HEK293 (cell line): ENCODE measurements around the gene CBX8.
A peak's percentile ranks its signal among the peaks of the same experiment; 100 is the strongest.

Experiments
- CTCF ChIA-PET: fragments of 350-600 bp; formaldehyde crosslinking; extraction: SDS; loops from one replicate; lab custom pipeline; 2021; ENCODE audit warnings: antibody characterized with exemption; lab: Yijun Ruan, JAX
- POLR2A ChIA-PET: fragments of 300-600 bp; formaldehyde crosslinking; extraction: SDS; loops from one replicate; lab custom pipeline; 2020; ENCODE audit warnings: antibody characterized with exemption, inconsistent platforms; lab: Yijun Ruan, JAX
- H3K27ac ChIP-seq: fragments of 200-500 bp; sonication (Bioruptor generic); 2 replicates; pipeline ENCODE4 v1.5.1; 2014; ENCODE audit warnings: low read depth, low read length, control low read depth, inconsistent platforms; ENCODE audit errors: extremely low read depth
- H3K36me3 ChIP-seq, 2 experiments: fragments of 200-500 bp in 1 of 2; sonication (Bioruptor generic) in 1 of 2; 1 replicate in 1 of 2; 2 replicates in 1 of 2; pipeline ENCODE4 v1.5.1; 2014 to 2017; ENCODE audit warnings: inconsistent platforms in 2 of 2, low read length in 2 of 2; ENCODE audit not compliant: control insufficient read depth in 2 of 2, insufficient read depth in 1 of 2
- H3K4me1 ChIP-seq: fragments of 200-500 bp; sonication (Bioruptor generic); 2 replicates; pipeline ENCODE4 v1.5.1; 2014; ENCODE audit warnings: mild to moderate bottlenecking, low read length, inconsistent platforms; ENCODE audit not compliant: control insufficient read depth, insufficient read depth
- H3K4me3 ChIP-seq: 2 replicates; pipeline ENCODE4 v1.5.1; 2011; ENCODE audit warnings: low read depth, mild to moderate bottlenecking, control low read depth, low read length, moderate library complexity
- H3K9me3 ChIP-seq: fragments of 200-500 bp; sonication (Bioruptor generic); 2 replicates; pipeline ENCODE4 v1.5.1; 2014; ENCODE audit warnings: low read depth, low read length, inconsistent platforms; ENCODE audit not compliant: control insufficient read depth, insufficient read depth
- HOXD13 ChIP-seq: sonication (generic); formaldehyde crosslinking; IDR thresholded peaks from 2 replicates; pipeline ENCODE4 v1.8.0; 2022; ENCODE audit warnings: missing genetic modification reagents, borderline replicate concordance
- KLF1 ChIP-seq: fragments of 450-650 bp; formaldehyde crosslinking; IDR thresholded peaks from 2 replicates; pipeline ENCODE4 v1.5.1; 2016; ENCODE audit warnings: missing biosample characterization, missing genetic modification characterization
- RBAK ChIP-seq: fragments of 450-650 bp; formaldehyde crosslinking; IDR thresholded peaks from 2 replicates; pipeline ENCODE4 v1.5.1; 2016; ENCODE audit warnings: missing biosample characterization, missing genetic modification characterization
- SCRT2 ChIP-seq: fragments of 450-650 bp; formaldehyde crosslinking; IDR thresholded peaks from 2 replicates; pipeline ENCODE4 v1.5.1; 2016; ENCODE audit warnings: missing biosample characterization, missing genetic modification characterization
- SP3 ChIP-seq: fragments of 450-650 bp; formaldehyde crosslinking; IDR thresholded peaks from 2 replicates; pipeline ENCODE4 v1.5.1; 2016; ENCODE audit warnings: missing biosample characterization, missing genetic modification characterization
- TCF7L2 ChIP-seq: IDR thresholded peaks from 2 replicates; pipeline ENCODE4 v1.6.1; 2011; ENCODE audit warnings: low read depth, mild to moderate bottlenecking, inconsistent platforms, low read length, moderate library complexity, borderline replicate concordance
- ZBTB17 ChIP-seq: fragments of 450-650 bp; formaldehyde crosslinking; IDR thresholded peaks from 2 replicates; pipeline ENCODE4 v1.5.1; 2016; ENCODE audit warnings: missing biosample characterization, missing genetic modification characterization
- ZBTB20 ChIP-seq: fragments of 450-650 bp; formaldehyde crosslinking; IDR thresholded peaks from 2 replicates; pipeline ENCODE4 v1.5.1; 2016; ENCODE audit warnings: missing biosample characterization, missing genetic modification characterization
- ZNF132 ChIP-seq: fragments of 450-650 bp; formaldehyde crosslinking; IDR thresholded peaks from 2 replicates; pipeline ENCODE4 v1.5.1; 2017; ENCODE audit warnings: missing biosample characterization, missing genetic modification characterization, borderline replicate concordance
- ZNF138 ChIP-seq: fragments of 450-650 bp; formaldehyde crosslinking; IDR thresholded peaks from 2 replicates; pipeline ENCODE4 v1.5.1; 2016; ENCODE audit warnings: missing biosample characterization, missing genetic modification characterization, borderline replicate concordance
- ZNF24 ChIP-seq: fragments of 450-650 bp; formaldehyde crosslinking; IDR thresholded peaks from 2 replicates; pipeline ENCODE4 v1.5.1; 2016; ENCODE audit warnings: missing biosample characterization, missing genetic modification characterization
- ZNF335 ChIP-seq: fragments of 450-650 bp; formaldehyde crosslinking; conservative IDR thresholded peaks from 2 replicates; pipeline ENCODE4 v1.5.1; 2016; ENCODE audit warnings: missing biosample characterization, missing genetic modification characterization
- ZNF394 ChIP-seq: fragments of 450-650 bp; formaldehyde crosslinking; IDR thresholded peaks from 2 replicates; pipeline ENCODE4 v1.5.1; 2016; ENCODE audit warnings: missing biosample characterization, missing genetic modification characterization, mild to moderate bottlenecking, moderate library complexity, borderline replicate concordance
- ZNF404 ChIP-seq: fragments of 450-650 bp; formaldehyde crosslinking; IDR thresholded peaks from 2 replicates; pipeline ENCODE4 v1.5.1; 2017; ENCODE audit warnings: missing biosample characterization, missing genetic modification characterization
- ZNF510 ChIP-seq: fragments of 450-650 bp; formaldehyde crosslinking; IDR thresholded peaks from 2 replicates; pipeline ENCODE4 v1.5.1; 2018; ENCODE audit warnings: mild to moderate bottlenecking, missing genetic modification characterization, missing biosample characterization; ENCODE audit not compliant: insufficient replicate concordance
- ZNF555 ChIP-seq: fragments of 450-650 bp; formaldehyde crosslinking; conservative IDR thresholded peaks from 2 replicates; pipeline ENCODE4 v1.5.1; 2017; ENCODE audit warnings: missing biosample characterization, mild to moderate bottlenecking, missing genetic modification characterization, inconsistent platforms
- ZNF76 ChIP-seq: fragments of 450-650 bp; formaldehyde crosslinking; IDR thresholded peaks from 2 replicates; pipeline ENCODE4; 2016; ENCODE audit warnings: low read depth, missing biosample characterization, missing genetic modification characterization, borderline replicate concordance
- TF ChIP-seq, protein P1 (sequence below): fragments of 450-650 bp; formaldehyde crosslinking; IDR thresholded peaks from 2 replicates; pipeline ENCODE4 v1.5.1; 2016; ENCODE audit warnings: missing biosample characterization, missing genetic modification characterization
- TF ChIP-seq, protein P2 (sequence below): fragments of 450-650 bp; formaldehyde crosslinking; IDR thresholded peaks from 2 replicates; pipeline ENCODE4 v1.5.1; 2017; ENCODE audit warnings: missing biosample characterization, missing genetic modification characterization
- TF ChIP-seq, protein P3 (sequence below): fragments of 450-650 bp; formaldehyde crosslinking; IDR thresholded peaks from 2 replicates; pipeline ENCODE4 v1.5.1; 2016; ENCODE audit warnings: missing biosample characterization, missing genetic modification characterization, borderline replicate concordance
- TF ChIP-seq, protein P4 (sequence below): fragments of 450-650 bp; formaldehyde crosslinking; optimal IDR thresholded peaks from 2 replicates; pipeline ENCODE3; 2016; ENCODE audit warnings: missing biosample characterization, mild to moderate bottlenecking, missing genetic modification characterization

CBX8 gene

DNA sequence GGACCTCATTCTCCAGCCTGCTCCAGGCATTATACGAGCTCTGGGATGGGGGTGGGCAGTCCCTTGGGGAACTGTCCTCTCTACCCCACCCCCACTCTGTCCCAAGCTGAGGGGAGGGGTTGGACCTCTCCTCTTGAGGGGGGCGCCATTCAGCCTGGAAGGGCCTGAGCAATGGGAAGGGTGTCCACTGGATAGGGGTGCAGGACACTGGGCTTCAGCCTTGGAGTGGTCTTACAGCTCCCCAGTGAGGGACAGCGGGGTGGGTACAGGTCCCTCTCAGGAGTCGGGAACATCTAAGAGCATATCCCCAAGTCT lies 9.5 kb upstream of the CBX8 start:
- POLR2A ChIA-PET = interaction anchor here (4.0 kb wide), 1 partner anchor 10 kb away, joined by 24 read pairs; the partner anchor contains the start of gene CBX8
- H3K4me1 ChIP-seq = peaks cover 9% of the 10 kb centered on the region
- TF ChIP-seq, protein P1, sequence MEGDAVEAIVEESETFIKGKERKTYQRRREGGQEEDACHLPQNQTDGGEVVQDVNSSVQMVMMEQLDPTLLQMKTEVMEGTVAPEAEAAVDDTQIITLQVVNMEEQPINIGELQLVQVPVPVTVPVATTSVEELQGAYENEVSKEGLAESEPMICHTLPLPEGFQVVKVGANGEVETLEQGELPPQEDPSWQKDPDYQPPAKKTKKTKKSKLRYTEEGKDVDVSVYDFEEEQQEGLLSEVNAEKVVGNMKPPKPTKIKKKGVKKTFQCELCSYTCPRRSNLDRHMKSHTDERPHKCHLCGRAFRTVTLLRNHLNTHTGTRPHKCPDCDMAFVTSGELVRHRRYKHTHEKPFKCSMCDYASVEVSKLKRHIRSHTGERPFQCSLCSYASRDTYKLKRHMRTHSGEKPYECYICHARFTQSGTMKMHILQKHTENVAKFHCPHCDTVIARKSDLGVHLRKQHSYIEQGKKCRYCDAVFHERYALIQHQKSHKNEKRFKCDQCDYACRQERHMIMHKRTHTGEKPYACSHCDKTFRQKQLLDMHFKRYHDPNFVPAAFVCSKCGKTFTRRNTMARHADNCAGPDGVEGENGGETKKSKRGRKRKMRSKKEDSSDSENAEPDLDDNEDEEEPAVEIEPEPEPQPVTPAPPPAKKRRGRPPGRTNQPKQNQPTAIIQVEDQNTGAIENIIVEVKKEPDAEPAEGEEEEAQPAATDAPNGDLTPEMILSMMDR (tag by site-specific recombination) = peak; percentile 10
- no peak for TF ChIP-seq ZNF132 (tag by site-specific recombination)
- no peak overlapping the region for H3K4me3 ChIP-seq
- no peak overlapping the region for H3K27ac ChIP-seq
- H3K9me3 ChIP-seq = no peaks in the 10 kb centered on the region
- CTCF ChIA-PET = interaction anchor here (0.7 to 4.1 kb wide), 3 partner anchors 8 to 64 kb away, joined by 3 to 18 read pairs (median 6); no protein-coding TSS in a partner anchor
- H3K36me3 ChIP-seq = no peaks in the 10 kb centered on the region

DNA sequence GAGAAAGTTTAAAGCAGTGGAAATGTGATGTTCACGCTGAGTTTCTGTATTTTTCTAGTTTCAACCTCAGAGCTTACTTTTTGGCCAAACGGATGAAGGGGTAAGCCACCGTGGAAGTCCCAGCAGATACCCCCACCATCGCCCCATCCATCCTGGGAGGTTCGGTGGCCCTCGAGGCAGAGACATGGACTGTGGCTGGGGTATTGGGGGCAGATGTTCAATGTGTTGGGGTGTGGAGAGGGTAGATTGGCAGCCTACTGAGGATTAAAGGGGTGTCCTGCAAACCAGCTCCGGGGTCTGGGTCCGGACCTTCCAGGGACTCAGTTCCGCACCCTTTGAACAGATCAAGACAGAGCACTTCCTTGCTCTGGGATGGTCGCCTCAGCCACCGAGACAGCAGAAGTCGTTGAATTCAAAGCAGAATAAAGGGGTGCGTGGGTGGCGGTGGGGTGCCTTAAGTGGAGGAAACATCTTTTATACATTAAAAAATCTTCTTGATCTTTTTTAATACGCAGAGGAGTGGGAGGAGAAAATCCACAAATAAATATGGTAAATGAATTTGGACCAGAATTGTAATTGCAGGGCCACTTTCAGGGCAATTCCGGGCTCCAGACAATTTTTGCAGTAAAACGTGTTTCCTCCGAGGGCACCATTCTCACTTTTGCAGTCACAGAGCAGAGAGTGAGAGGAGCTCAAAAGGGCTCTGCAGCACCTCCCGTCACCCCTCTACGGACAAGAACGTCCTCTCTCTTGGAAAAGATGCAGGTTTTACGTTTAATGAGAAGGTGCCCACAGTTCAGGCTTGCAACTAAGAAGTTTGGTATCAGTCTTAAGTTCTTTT lies 8.2 kb upstream of the CBX8 start:
- Histone ChIP-seq H3K4me3 (no peak overlapping the region), H3K9me3 (no peaks in the 10 kb centered on the region), H3K27ac (no peak overlapping the region), H3K4me1 (peaks cover 12% of the 10 kb centered on the region), H3K36me3 (no peaks in the 10 kb centered on the region)
- POLR2A ChIA-PET = interaction anchor here (0.9 to 4.0 kb wide), 2 partner anchors 8 to 34 kb away, joined by 3 to 24 read pairs; partner anchors contain the start of genes CBX4 and CBX8
- TF ChIP-seq, protein P2, sequence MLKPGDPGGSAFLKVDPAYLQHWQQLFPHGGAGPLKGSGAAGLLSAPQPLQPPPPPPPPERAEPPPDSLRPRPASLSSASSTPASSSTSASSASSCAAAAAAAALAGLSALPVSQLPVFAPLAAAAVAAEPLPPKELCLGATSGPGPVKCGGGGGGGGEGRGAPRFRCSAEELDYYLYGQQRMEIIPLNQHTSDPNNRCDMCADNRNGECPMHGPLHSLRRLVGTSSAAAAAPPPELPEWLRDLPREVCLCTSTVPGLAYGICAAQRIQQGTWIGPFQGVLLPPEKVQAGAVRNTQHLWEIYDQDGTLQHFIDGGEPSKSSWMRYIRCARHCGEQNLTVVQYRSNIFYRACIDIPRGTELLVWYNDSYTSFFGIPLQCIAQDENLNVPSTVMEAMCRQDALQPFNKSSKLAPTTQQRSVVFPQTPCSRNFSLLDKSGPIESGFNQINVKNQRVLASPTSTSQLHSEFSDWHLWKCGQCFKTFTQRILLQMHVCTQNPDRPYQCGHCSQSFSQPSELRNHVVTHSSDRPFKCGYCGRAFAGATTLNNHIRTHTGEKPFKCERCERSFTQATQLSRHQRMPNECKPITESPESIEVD (tag by site-specific recombination) = no peak
- TF ChIP-seq TCF7L2 = no peak
- no peak for TF ChIP-seq ZNF138 (tag by site-specific recombination)
- TF ChIP-seq HOXD13 (CRISPR knock-in tag) = no peak
- CTCF ChIA-PET = interaction anchor here (0.6 to 4.1 kb wide), 8 partner anchors 8 to 172 kb away, joined by 3 to 18 read pairs (median 4); partner anchors contain the start of gene CBX8

DNA sequence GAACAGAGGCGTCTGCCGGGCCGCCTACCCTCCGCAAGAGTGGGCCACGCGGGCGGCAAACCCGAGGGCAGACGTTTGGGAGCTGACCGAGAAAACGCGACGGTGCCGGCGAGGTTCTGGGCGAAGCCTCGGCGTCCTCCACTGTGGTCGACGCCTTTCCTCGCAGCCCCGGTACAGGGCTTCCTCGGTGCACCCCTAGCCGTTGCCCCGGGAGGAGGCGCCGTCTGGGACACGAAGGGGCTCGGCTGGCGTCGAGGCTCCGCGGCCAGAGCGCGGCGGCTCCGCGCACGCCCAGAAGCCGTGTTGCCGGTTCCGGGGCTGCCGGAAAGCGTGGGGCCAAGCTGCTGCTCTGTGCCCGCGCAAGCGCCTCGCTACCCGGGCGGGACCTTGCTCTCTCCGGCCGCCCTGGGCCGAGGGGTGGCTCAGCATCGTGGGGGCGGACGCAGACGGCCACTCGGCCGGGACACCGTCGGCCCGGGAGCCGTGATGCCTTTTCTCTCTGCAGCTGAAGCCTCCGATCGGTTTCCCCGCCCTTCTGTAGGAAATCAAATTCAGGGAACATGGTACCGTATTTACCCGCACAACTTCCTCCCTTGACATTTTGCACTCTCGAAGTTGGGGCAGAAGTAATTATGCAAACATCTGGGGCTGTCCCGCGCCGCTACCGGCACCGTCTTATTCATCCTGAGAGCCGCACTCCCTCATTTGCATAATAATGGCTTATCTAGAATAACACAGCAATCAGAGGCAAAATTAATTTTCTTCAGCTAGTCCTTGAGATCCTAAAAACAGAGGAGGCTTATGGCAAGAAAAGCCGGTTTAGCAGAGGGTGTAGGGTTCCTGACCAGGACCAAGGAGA lies 7.3 kb upstream of the CBX8 start:
- Histone ChIP-seq H3K27ac (no peak overlapping the region; the same call in 1 of the 2 replicates), H3K9me3 (no peaks in the 10 kb centered on the region), H3K4me3 (peak overlapping the region; percentile 23), H3K4me1 (peaks cover 16% of the 10 kb centered on the region), H3K36me3 (no peaks in the 10 kb centered on the region)
- CTCF ChIA-PET = interaction anchor here (0.6 to 2.1 kb wide), 11 partner anchors 13 to 166 kb away, joined by 3 to 7 read pairs (median 4); partner anchors contain the start of gene CBX4
- POLR2A ChIA-PET = interaction anchor here (0.6 to 0.9 kb wide), 2 partner anchors 35 to 52 kb away, joined by 3 read pairs; partner anchors contain the start of gene CBX4
- TF ChIP-seq ZBTB17 (tag by site-specific recombination) (peak; percentile 77), SP3 (peak; percentile 41; the same call in 1 of the 2 replicates), ZNF404 (tag by site-specific recombination) (no peak), ZNF335 (tag by site-specific recombination) (peak; percentile 70), ZNF394 (tag by site-specific recombination) (no peak), ZNF510 (tag by site-specific recombination) (no peak), ZNF24 (0 out of 2 replicates have a peak, but pooled peaks have one; percentile 48), RBAK (no peak), ZBTB20 (tag by site-specific recombination) (peak; percentile 99), ZNF76 (tag by site-specific recombination) (no peak), SCRT2 (no peak), KLF1 (peak; percentile 41; the same call in 1 of the 2 replicates), ZNF555 (tag by site-specific recombination) (no peak)
- TF ChIP-seq, protein P3, sequence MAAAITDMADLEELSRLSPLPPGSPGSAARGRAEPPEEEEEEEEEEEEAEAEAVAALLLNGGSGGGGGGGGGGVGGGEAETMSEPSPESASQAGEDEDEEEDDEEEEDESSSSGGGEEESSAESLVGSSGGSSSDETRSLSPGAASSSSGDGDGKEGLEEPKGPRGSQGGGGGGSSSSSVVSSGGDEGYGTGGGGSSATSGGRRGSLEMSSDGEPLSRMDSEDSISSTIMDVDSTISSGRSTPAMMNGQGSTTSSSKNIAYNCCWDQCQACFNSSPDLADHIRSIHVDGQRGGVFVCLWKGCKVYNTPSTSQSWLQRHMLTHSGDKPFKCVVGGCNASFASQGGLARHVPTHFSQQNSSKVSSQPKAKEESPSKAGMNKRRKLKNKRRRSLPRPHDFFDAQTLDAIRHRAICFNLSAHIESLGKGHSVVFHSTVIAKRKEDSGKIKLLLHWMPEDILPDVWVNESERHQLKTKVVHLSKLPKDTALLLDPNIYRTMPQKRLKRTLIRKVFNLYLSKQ (tag by site-specific recombination) = no peak
- TF ChIP-seq, protein P4, sequence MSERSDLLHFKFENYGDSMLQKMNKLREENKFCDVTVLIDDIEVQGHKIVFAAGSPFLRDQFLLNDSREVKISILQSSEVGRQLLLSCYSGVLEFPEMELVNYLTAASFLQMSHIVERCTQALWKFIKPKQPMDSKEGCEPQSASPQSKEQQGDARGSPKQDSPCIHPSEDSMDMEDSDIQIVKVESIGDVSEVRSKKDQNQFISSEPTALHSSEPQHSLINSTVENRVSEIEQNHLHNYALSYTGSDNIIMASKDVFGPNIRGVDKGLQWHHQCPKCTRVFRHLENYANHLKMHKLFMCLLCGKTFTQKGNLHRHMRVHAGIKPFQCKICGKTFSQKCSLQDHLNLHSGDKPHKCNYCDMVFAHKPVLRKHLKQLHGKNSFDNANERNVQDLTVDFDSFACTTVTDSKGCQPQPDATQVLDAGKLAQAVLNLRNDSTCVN (tag by site-specific recombination) = peak; percentile 58
